PC-3 (cell line): ENCODE measurements around the gene KIF13A. TPM values are rescaled to one million over a fixed set of nuclear protein-coding genes. Genes with fewer than 3 reads are reported as not detected.
A peak's percentile ranks its signal among the peaks of the same experiment; 100 is the strongest.

Experiments
- ATAC-seq: fragments of 200-7000 bp; cut with Tn5 transposase; 2 replicates; pipeline ENCODE4 v1.9.1; 2020; ENCODE audit warnings: mild to moderate bottlenecking, moderate library complexity
- BruUV-seq: library from RNA; stranded (reverse); fragments of 400-500 nt; replicated peaks from 2 replicates; lab custom pipeline; 2021; lab: Mats Ljungman, UMichigan
- CTCF ChIA-PET: fragments of 300-600 bp; sonication (Branson Sonifier 250); formaldehyde crosslinking; loops from one replicate; lab custom pipeline; 2022; ENCODE audit warnings: antibody characterized with exemption; lab: Charles Lee
- POLR2A ChIA-PET: fragments of 300-600 bp; sonication (Branson Sonifier 250); formaldehyde crosslinking; loops from one replicate; lab custom pipeline; 2022; ENCODE audit warnings: antibody characterized with exemption; ENCODE audit not compliant: unreplicated experiment; lab: Charles Lee
- DNase-seq: peaks from one replicate; pipeline ENCODE4 v3.0.0-alpha.2; 2015
- H2AFZ ChIP-seq: fragments of 300-600 bp; sonication (generic); 2 replicates; pipeline ENCODE4 v1.6.0; 2016; ENCODE audit warnings: antibody characterized with exemption, low read length
- H3F3A ChIP-seq: fragments of 300-600 bp; sonication (generic); one replicate; pipeline ENCODE4 v1.6.0; 2017; ENCODE audit warnings: antibody characterized with exemption, low read length, control low read depth, mild to moderate bottlenecking; ENCODE audit not compliant: unreplicated experiment
- H3K27ac ChIP-seq: fragments of 300-600 bp; sonication (generic); 2 replicates; pipeline ENCODE4 v1.5.1; 2016; ENCODE audit warnings: mild to moderate bottlenecking, low read length
- H3K27me3 ChIP-seq: fragments of 300-600 bp; sonication (generic); 2 replicates; pipeline ENCODE4 v1.6.1; 2016; ENCODE audit warnings: low read length, mixed read lengths
- H3K36me3 ChIP-seq: fragments of 300-600 bp; sonication (generic); 2 replicates; pipeline ENCODE4 v1.6.1; 2016; ENCODE audit warnings: low read depth, mixed run types, low read length, mixed read lengths
- H3K4me1 ChIP-seq: fragments of 300-600 bp; sonication (generic); 2 replicates; pipeline ENCODE4 v1.5.1; 2016; ENCODE audit warnings: low read length; ENCODE audit not compliant: insufficient read depth
- H3K4me2 ChIP-seq: fragments of 300-600 bp; sonication (generic); 2 replicates; pipeline ENCODE4 v1.6.0; 2016; ENCODE audit warnings: low read length
- H3K4me3 ChIP-seq: fragments of 300-600 bp; sonication (generic); 2 replicates; pipeline ENCODE4 v1.5.1; 2016; ENCODE audit warnings: mild to moderate bottlenecking, low read length, mixed read lengths
- H3K79me2 ChIP-seq: fragments of 300-600 bp; sonication (generic); 2 replicates; pipeline ENCODE4 v1.6.1; 2017; ENCODE audit warnings: low read length, mixed read lengths
- H3K9ac ChIP-seq: fragments of 300-600 bp; sonication (generic); 2 replicates; pipeline ENCODE4 v1.6.0; 2016; ENCODE audit warnings: mild to moderate bottlenecking, low read length
- H3K9me2 ChIP-seq: fragments of 300-600 bp; sonication (generic); replicated peaks from 2 replicates; pipeline ENCODE4 v1.6.1; 2016; ENCODE audit warnings: mixed run types, low read length, mixed read lengths
- H3K9me3 ChIP-seq: fragments of 300-600 bp; sonication (generic); 2 replicates; pipeline ENCODE4 v1.6.1; 2016; ENCODE audit warnings: low read length, mixed read lengths
- H4K20me1 ChIP-seq: fragments of 300-600 bp; sonication (generic); 2 replicates; pipeline ENCODE4 v1.6.1; 2016; ENCODE audit warnings: low read length, mixed read lengths
- CTCF ChIP-seq: fragments of 300-600 bp; sonication (generic); conservative IDR thresholded peaks from 2 replicates; pipeline ENCODE4 v1.5.1; 2017; ENCODE audit warnings: antibody characterized with exemption, low read depth, mild to moderate bottlenecking, low read length
- EZH2 ChIP-seq: fragments of 300-600 bp; sonication (generic); IDR thresholded peaks from one replicate; pipeline ENCODE4 v1.6.1; 2017; ENCODE audit warnings: antibody characterized with exemption, mild to moderate bottlenecking, low read length; ENCODE audit not compliant: unreplicated experiment
- EZH2phosphoT487 ChIP-seq: fragments of 300-600 bp; sonication (generic); IDR thresholded peaks from 2 replicates; pipeline ENCODE4 v1.6.1; 2018; ENCODE audit warnings: mild to moderate bottlenecking, antibody characterized with exemption, low read length, borderline replicate concordance
- intact Hi-C: fragments of 100-400 bp; cut with micrococcal nuclease; formaldehyde crosslinking; loops from 2 replicates; pipeline ENCODE4 v1.9.0; 2023
- total RNA-seq: library from RNA; depleted of rRNA; stranded (reverse); fragments of >200 nt; gene quantifications from 2 replicates; pipeline ENCODE4 v1.2.3, GENCODE V29; 2014

Gene KIF13A
- total RNA-seq, 1 experiment from 2014 or later, result 21.3 TPM

DNA sequence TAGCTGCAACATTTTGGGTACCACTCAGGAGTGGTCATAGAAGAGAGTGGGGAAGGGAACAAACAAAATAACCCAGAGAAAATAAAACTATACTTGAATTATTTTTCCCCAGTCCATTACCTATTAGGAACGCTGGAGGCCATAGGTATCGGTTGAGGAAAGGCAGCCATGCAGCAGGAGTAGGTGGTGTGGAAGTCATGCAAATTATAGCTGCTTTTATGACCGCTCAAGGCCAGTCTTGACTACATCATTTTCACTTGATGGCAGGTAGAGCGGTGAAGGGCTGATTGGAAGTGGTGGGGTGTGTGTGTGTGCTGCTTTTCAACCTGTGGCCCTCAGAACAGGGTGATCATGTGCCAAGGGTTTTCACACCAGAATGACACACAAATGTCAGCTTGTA, 36.5 kb upstream of the KIF13A start:
- Histone ChIP-seq H3K9me3 (no peaks in the 10 kb centered on the region), H3K79me2 (no peaks in the 10 kb centered on the region), H3F3A (no peaks in the 10 kb centered on the region), H3K36me3 (no peaks in the 10 kb centered on the region), H4K20me1 (no peaks in the 10 kb centered on the region), H3K9ac (no peak overlapping the region), H3K4me3 (no peak overlapping the region), H3K4me2 (no peak overlapping the region), H3K4me1 (peaks cover 11% of the 10 kb centered on the region; the same call in 1 of the 2 replicates), H3K27me3 (no peaks in the 10 kb centered on the region), H3K27ac (no peak overlapping the region), H2AFZ (no peak overlapping the region), H3K9me2 (no peaks in the 10 kb centered on the region)
- CTCF ChIA-PET, result no interaction called here
- intact Hi-C loops, result no loop called here
- POLR2A ChIA-PET, result interaction anchor here (0.6 kb wide), 1 partner anchor 19 kb away, joined by 6 read pairs; no protein-coding TSS in a partner anchor
- no TSS peak for BruUV-seq
- no peak for DNase-seq
- no peak for ATAC-seq
- TF ChIP-seq CTCF, result no peak
- TF ChIP-seq EZH2, result no peak
- no peak for TF ChIP-seq EZH2phosphoT487

- ChIA-PET POLR2A (no interaction called here), CTCF (interaction anchor here (0.6 kb wide), 1 partner anchor 1188 kb away, joined by 4 read pairs; no protein-coding TSS in a partner anchor)
- no peaks in the 10 kb centered on the region for H3F3A ChIP-seq
- H3K4me2 ChIP-seq, result peak overlapping the region; percentile 16; the same call in 1 of the 2 replicates
- peak; percentile 44 for DNase-seq
- H3K36me3 ChIP-seq, result no peaks in the 10 kb centered on the region
- ATAC-seq, result peak; percentile 65
- H3K9me3 ChIP-seq, result no peaks in the 10 kb centered on the region
- H2AFZ ChIP-seq, result 0 out of 2 replicates have a peak overlapping the region, but pooled peaks have one; percentile 49
- H3K4me1 ChIP-seq, result peaks cover 11% of the 10 kb centered on the region; the same call in 1 of the 2 replicates
- no peaks in the 10 kb centered on the region for H3K27me3 ChIP-seq
- H3K4me3 ChIP-seq, result no peak overlapping the region
- H3K9me2 ChIP-seq, result no peaks in the 10 kb centered on the region
- BruUV-seq, result no TSS peak
- TF ChIP-seq CTCF (no peak), EZH2phosphoT487 (no peak), EZH2 (no peak)
- intact Hi-C loops, result no loop called here
- H3K9ac ChIP-seq, result no peak overlapping the region
- no peaks in the 10 kb centered on the region for H3K79me2 ChIP-seq
- no peaks in the 10 kb centered on the region for H4K20me1 ChIP-seq
- H3K27ac ChIP-seq, result no peak overlapping the region
These were observed 35.2 kb upstream of the KIF13A start for GRCh38 chr6:18022398-18023231.
